Stimulated activated naive B cell treated with anti-CD40 and anti-IgM and Interleukin-4, amounts not matched to agents 10 μg/mL and 1 μg/mL and 100 μg/mL, for 72 hours (primary cell): Measurements from ENCODE around the gene TTC34.
A peak's percentile ranks its signal among the peaks of the same experiment; 100 is the strongest.
"Not testable (repeated sequence)": the region's sequence is repeated elsewhere in the genome, so short reads cannot be mapped to it uniquely, and the experiment has no call there.

Source experiments
- ATAC-seq, 2 donors: fragments of 150-1000 bp; cut with Tn5 transposase; replicated peaks; 2 replicates each; pipeline ENCODE4 v1.10.0; 2021; ENCODE audit warnings: moderate library complexity in 1 of 2
- DNase-seq: peaks from one replicate; pipeline ENCODE4 v3.0.0; 2021
- H3K27ac Mint-ChIP-seq: one replicate; pipeline ENCODE4 v1.8.0; 2022; ENCODE audit warnings: mild to moderate bottlenecking, mixed read lengths
- H3K27me3 Mint-ChIP-seq, 2 donors: one replicate each; pipeline ENCODE4 v1.8.0; 2022; ENCODE audit warnings: mixed read lengths in 2 of 2
- H3K36me3 Mint-ChIP-seq, 2 donors: one replicate each; pipeline ENCODE4 v1.8.0; 2022; ENCODE audit warnings: mixed read lengths in 2 of 2, mild to moderate bottlenecking in 1 of 2
- H3K4me1 Mint-ChIP-seq, 2 donors: one replicate each; pipeline ENCODE4 v1.8.0; 2022; ENCODE audit warnings: mixed read lengths in 2 of 2, mild to moderate bottlenecking in 1 of 2
- H3K4me3 Mint-ChIP-seq, 2 donors: one replicate each; pipeline ENCODE4 v1.8.0; 2022; ENCODE audit warnings: mild to moderate bottlenecking in 2 of 2, mixed read lengths in 2 of 2, moderate library complexity in 1 of 2
- H3K9me3 Mint-ChIP-seq, 2 donors: one replicate each; pipeline ENCODE4 v1.8.0; 2022; ENCODE audit warnings: mixed read lengths in 2 of 2, mild to moderate bottlenecking in 1 of 2

TTC34 gene

DNA sequence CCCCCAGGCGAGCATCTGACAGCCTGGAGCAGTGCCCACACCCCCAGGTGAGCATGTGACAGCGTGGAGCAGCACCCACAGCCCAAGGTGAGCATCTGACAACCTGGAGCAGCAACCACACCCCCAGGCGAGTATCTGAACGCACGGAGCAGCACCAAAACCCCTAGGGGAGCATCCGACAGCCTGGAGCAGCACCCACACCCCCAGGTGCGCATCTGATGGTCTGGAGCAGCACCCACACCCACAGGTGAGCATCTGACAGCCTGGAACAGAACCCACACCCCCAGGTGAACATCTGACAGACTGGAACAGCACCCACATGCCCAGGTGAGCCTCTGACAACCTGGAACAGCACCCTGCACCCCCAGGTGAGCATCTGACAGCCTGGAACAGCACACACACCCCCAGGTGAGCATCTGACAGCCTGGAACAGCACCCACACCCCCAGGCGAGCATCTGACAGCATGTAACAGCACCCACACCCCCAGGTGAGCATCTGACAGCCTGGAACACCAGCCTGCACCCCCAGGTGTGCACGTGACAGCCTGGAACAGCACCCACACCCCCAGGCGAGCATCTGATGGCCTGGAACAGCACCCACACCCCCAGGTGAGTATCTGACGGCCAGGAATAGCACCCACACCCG, 148.4 kb downstream of the TTC34 start:
- not testable (repeated sequence) for DNase-seq, H3K36me3 Mint-ChIP-seq, H3K4me3 Mint-ChIP-seq, ATAC-seq, H3K9me3 Mint-ChIP-seq, H3K27ac Mint-ChIP-seq, H3K4me1 Mint-ChIP-seq
- peaks cover 48 to 52% of the 10 kb centered on the region in 2 donors for H3K27me3 Mint-ChIP-seq

- H3K27ac Mint-ChIP-seq: not testable (repeated sequence)
- H3K27me3 Mint-ChIP-seq: peaks cover 48 to 52% of the 10 kb centered on the region in 2 donors
These were observed 149.2 kb downstream of the TTC34 start for GRCh38 chr1:2652152-2652925.

DNA sequence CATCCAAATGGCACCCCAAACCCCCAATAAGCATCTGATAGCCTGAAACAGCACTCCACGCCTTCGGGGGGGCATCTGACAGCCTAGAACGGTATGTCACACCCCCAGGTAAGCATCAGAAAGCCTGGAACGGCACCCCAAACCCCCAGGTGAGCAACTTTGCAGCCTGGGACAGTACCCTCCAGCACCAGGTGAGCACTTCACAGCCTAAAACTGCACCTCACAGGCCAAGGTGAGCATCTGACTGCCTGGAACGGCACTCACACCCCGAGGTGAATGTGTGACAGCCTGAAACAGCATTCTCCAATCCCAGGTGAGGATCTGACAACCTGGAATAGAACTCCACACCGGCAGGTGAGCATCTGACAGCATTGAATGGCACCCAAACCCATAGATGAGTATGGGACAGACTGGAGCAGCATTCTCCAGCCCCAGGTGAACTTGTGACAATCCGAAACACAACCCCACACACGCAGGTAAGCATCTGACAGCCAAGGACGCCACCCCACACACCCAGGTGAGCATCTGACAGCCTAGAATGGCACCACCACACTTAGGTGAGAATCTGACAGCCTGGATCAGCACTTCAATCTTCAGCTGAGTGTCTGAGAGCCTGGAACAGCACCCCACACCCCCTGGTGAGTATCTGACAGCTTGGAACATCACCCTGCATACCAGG, 150.4 kb downstream of the TTC34 start:
- Mint-ChIP-seq H3K36me3 (peaks cover 3 to 5% of the 10 kb centered on the region in 2 donors), H3K27ac (no peak overlapping the region), H3K4me3 (no peak overlapping the region), H3K4me1 (peaks cover 0 to 3% of the 10 kb centered on the region in 2 donors), H3K9me3 (peaks cover 11% of the 10 kb centered on the region in 2 donors), H3K27me3 (peaks cover 47 to 51% of the 10 kb centered on the region in 2 donors)
- DNase-seq: no peak
- no peak for ATAC-seq

More at GRCh38 chr1:2652152-2652925, 149.2 kb downstream of the TTC34 start:
- ATAC-seq, H3K36me3 Mint-ChIP-seq, H3K9me3 Mint-ChIP-seq, H3K4me1 Mint-ChIP-seq, DNase-seq, H3K4me3 Mint-ChIP-seq: not testable (repeated sequence)

- H3K4me3 Mint-ChIP-seq: no peak overlapping the region
- peaks cover 11 to 15% of the 10 kb centered on the region in 2 donors for H3K9me3 Mint-ChIP-seq
- peaks cover 11 to 16% of the 10 kb centered on the region in 2 donors for H3K4me1 Mint-ChIP-seq
- ATAC-seq (no peak), DNase-seq (no peak)
- H3K27me3 Mint-ChIP-seq: peaks cover 5 to 11% of the 10 kb centered on the region in 2 donors
- peaks cover 3 to 5% of the 10 kb centered on the region in 2 donors for H3K36me3 Mint-ChIP-seq
- H3K27ac Mint-ChIP-seq: no peak overlapping the region
These were observed 154.7 kb downstream of the TTC34 start for GRCh38 chr1:2646837-2647236.

GRCh38 chr1:2645776-2646175, 155.7 kb downstream of the TTC34 start:
- H3K27me3 Mint-ChIP-seq: peaks cover 0 to 2% of the 10 kb centered on the region in 2 donors
- H3K9me3 Mint-ChIP-seq: peaks cover 11 to 15% of the 10 kb centered on the region in 2 donors
- ATAC-seq (no peak), DNase-seq (no peak)
- H3K4me3 Mint-ChIP-seq: no peak overlapping the region
- peaks cover 3 to 5% of the 10 kb centered on the region in 2 donors for H3K36me3 Mint-ChIP-seq
- peaks cover 11 to 19% of the 10 kb centered on the region in 2 donors for H3K4me1 Mint-ChIP-seq
- no peak overlapping the region for H3K27ac Mint-ChIP-seq

DNA sequence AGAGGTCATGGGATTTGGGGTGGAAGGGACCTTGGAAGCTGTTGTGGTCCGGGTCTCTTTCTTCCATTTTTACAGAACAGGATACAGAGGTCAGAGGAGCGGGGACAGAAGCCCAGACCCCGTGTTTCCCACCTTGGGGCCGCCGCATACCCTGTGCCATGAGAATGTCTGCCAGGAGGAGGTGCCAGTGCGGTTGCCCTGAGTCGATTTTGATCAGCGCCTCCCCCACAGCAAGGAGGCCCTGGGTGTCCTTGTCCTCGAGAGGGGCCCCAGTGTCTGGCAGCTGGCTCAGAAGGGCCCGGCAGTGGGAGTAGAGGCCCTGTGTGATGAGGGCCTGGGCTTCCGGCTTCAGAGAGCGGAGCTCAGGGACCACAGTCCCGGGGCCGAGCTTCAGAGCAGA, 156.3 kb downstream of the TTC34 start:
- peaks cover 11 to 15% of the 10 kb centered on the region in 2 donors for H3K9me3 Mint-ChIP-seq
- ATAC-seq: no peak
- peaks cover 11 to 19% of the 10 kb centered on the region in 2 donors for H3K4me1 Mint-ChIP-seq
- no peak overlapping the region for H3K4me3 Mint-ChIP-seq
- DNase-seq: no peak
- H3K36me3 Mint-ChIP-seq: peaks cover 3 to 5% of the 10 kb centered on the region in 2 donors
- no peaks in the 10 kb centered on the region for H3K27me3 Mint-ChIP-seq
- H3K27ac Mint-ChIP-seq: no peak overlapping the region

GRCh38 chr1:2644591-2645101, 156.8 kb downstream of the TTC34 start:
- DNase-seq (no peak), ATAC-seq (no peak)
- peak overlapping the region; percentile 56 for H3K27ac Mint-ChIP-seq
- H3K36me3 Mint-ChIP-seq: peaks cover 3 to 5% of the 10 kb centered on the region in 2 donors
- H3K9me3 Mint-ChIP-seq: peaks cover 11 to 15% of the 10 kb centered on the region in 2 donors
- H3K27me3 Mint-ChIP-seq: no peaks in the 10 kb centered on the region
- no peak overlapping the region for H3K4me3 Mint-ChIP-seq
- H3K4me1 Mint-ChIP-seq: peaks cover 11 to 23% of the 10 kb centered on the region in 2 donors

DNA sequence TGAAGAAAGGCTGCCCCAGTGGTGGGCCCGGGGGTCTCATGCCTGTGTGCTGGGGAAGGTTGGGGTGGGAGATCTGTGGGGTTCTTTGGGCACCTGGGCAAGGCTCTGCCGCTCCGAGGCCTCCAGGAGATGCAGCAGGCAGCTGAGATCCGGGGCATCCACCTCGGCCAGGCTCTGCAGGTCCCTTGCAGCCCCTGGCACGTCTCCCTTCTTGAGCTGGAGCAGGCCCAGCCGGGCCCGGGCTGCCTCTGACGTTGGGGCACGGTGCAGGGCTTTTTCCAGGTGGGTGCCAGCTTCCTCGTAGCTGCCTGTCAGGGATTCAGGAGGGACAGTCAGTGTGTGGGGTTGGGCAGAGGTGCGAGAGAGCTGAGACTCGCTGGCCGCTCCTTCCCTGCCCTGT, 157.3 kb downstream of the TTC34 start:
- Mint-ChIP-seq H3K4me3 (peak overlapping the region in 1 of 2 donors; percentile 94), H3K36me3 (peaks cover 3 to 5% of the 10 kb centered on the region in 2 donors), H3K27ac (peak overlapping the region; percentile 65), H3K9me3 (peaks cover 11 to 15% of the 10 kb centered on the region in 2 donors), H3K4me1 (peaks cover 13 to 27% of the 10 kb centered on the region in 2 donors), H3K27me3 (no peaks in the 10 kb centered on the region)
- DNase-seq (no peak), ATAC-seq (no peak)

DNA sequence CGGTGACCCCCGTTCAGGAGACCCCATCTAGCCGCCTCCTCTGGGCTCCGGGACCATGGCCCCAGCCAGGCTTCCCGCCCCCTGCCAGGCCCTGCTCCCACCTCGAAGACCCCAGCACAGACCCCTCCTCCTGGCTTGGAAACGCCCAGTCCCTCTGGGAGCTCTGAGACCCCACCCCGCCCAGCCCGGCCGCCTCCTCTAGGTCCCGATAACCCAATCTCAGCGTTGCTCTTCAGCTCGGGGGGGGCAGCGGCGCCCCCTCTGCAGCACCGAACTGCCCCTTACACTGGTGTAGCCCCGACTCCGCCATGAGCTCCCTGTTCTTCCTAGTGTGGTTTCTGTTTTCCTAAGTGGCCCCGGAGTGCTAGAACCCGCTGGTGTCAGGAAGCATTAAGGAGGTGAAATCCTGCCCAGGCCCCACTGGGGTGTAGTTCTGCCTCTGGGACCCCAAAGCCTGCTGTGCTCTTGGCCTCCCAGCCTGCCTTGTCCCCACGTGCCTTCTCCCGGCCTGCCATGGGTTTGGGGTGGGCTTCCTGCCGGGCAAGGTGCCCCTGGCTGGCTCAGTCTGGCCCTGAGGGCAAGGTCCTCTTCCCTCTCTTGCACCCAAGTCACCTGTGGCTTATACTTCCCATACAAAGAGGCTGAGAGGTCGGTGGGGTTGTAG, 157.9 kb downstream of the TTC34 start:
- ATAC-seq (no peak), DNase-seq (no peak)
- peak overlapping the region; percentile 75 to 94 for H3K4me3 Mint-ChIP-seq
- peak overlapping the region; percentile 65 for H3K27ac Mint-ChIP-seq
- peaks cover 3 to 5% of the 10 kb centered on the region in 2 donors for H3K36me3 Mint-ChIP-seq
- H3K27me3 Mint-ChIP-seq: no peaks in the 10 kb centered on the region
- peaks cover 13 to 33% of the 10 kb centered on the region in 2 donors for H3K4me1 Mint-ChIP-seq
- peaks cover 11 to 13% of the 10 kb centered on the region in 2 donors for H3K9me3 Mint-ChIP-seq

- peak; percentile 86 to 87 for ATAC-seq
These were observed 158.7 kb downstream of the TTC34 start for GRCh38 chr1:2642560-2643413.

GRCh38 chr1:2642131-2642559, 159.3 kb downstream of the TTC34 start:
- H3K4me1 Mint-ChIP-seq: peaks cover 13 to 38% of the 10 kb centered on the region in 2 donors
- ATAC-seq (peak in 1 of 2 donors; percentile 3), DNase-seq (no peak)
- peaks cover 7 to 8% of the 10 kb centered on the region in 2 donors for H3K9me3 Mint-ChIP-seq
- peaks cover 0 to 1% of the 10 kb centered on the region in 2 donors for H3K36me3 Mint-ChIP-seq
- H3K27me3 Mint-ChIP-seq: no peaks in the 10 kb centered on the region
- H3K27ac Mint-ChIP-seq: peak overlapping the region; percentile 99
- H3K4me3 Mint-ChIP-seq: peak overlapping the region; percentile 94 to 97

More at GRCh38 chr1:2642560-2643413, 158.7 kb downstream of the TTC34 start:
- H3K27ac Mint-ChIP-seq: peak overlapping the region; percentile 99
- DNase-seq: peak; percentile 91
- H3K36me3 Mint-ChIP-seq: peaks cover 0 to 2% of the 10 kb centered on the region in 2 donors
- H3K27me3 Mint-ChIP-seq: no peaks in the 10 kb centered on the region
- H3K9me3 Mint-ChIP-seq: peaks cover 7 to 9% of the 10 kb centered on the region in 2 donors
- peaks cover 13 to 38% of the 10 kb centered on the region in 2 donors for H3K4me1 Mint-ChIP-seq
- peak overlapping the region; percentile 94 to 97 for H3K4me3 Mint-ChIP-seq

DNA sequence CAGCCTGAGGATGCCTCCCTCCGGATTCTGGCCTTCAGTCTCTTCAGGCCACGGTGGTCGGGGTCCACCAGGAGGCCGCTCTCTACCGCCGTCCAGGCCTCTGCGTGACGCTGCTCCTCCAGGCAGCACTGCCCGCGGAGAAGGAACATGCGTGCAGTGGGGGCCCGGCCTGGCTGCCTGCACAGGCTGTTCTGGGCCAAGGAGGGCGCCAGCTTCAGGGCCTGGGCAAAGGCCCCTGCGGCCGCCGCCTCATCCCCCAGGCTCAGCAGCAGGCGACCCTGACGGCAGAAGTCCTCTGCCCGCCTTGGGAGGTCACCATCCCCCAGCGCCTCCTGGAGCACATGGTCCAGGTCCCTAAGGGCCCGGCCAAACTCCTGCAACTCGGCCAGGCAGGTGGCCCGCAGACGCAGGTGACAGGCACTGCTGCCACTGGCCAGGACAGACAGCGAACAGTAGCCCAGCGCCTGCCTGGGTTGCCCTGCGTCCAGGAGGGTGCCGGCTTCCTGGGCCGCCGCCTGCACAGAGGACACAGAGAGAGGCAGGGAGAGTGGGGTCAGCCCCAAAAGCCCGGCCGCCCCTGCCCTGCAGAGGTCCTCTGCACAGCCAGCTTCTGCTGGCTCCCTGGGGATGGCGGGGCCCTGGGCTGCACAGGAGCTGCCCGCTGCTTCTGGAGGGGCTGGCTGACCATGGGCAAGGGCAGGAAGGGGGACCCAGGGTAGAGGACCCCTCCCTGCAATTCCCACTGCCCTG, 159.9 kb downstream of the TTC34 start:
- no peak for DNase-seq
- Mint-ChIP-seq H3K9me3 (peaks cover 9% of the 10 kb centered on the region in 2 donors), H3K36me3 (peaks cover 0 to 7% of the 10 kb centered on the region in 2 donors), H3K27me3 (no peaks in the 10 kb centered on the region), H3K4me1 (peaks cover 13 to 38% of the 10 kb centered on the region in 2 donors), H3K4me3 (peak overlapping the region; percentile 94 to 97), H3K27ac (no peak overlapping the region)
- ATAC-seq: no peak
